ENCODE measurements around the gene MRC1.

GRCh38 chr10:17866346-17866745 is 57.2 kb downstream of the MRC1 start:
- TF ChIP-seq, protein P1, sequence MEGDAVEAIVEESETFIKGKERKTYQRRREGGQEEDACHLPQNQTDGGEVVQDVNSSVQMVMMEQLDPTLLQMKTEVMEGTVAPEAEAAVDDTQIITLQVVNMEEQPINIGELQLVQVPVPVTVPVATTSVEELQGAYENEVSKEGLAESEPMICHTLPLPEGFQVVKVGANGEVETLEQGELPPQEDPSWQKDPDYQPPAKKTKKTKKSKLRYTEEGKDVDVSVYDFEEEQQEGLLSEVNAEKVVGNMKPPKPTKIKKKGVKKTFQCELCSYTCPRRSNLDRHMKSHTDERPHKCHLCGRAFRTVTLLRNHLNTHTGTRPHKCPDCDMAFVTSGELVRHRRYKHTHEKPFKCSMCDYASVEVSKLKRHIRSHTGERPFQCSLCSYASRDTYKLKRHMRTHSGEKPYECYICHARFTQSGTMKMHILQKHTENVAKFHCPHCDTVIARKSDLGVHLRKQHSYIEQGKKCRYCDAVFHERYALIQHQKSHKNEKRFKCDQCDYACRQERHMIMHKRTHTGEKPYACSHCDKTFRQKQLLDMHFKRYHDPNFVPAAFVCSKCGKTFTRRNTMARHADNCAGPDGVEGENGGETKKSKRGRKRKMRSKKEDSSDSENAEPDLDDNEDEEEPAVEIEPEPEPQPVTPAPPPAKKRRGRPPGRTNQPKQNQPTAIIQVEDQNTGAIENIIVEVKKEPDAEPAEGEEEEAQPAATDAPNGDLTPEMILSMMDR (IDR thresholded peaks at IDR 0.05 in 2 of 3, conservative IDR thresholded peaks at IDR 0.05 in 1 of 3; ENCODE audit: borderline replicate concordance in 1 of 3, insufficient read depth in 1 of 3, low read depth in 2 of 3, low read length in 2 of 3) = no peak
- TF ChIP-seq ATF3 (IDR thresholded peaks at IDR 0.05) = no peak

All from HCT116 (cell line).